Head of caudate nucleus (tissue), 42 donors: ENCODE measurements around the gene IL25.
A peak's percentile ranks its signal among the peaks of the same experiment; 100 is the strongest.

Experiments
- DNase-seq, 42 donors: peaks; one replicate each; pipeline versions ENCODE4 v3.0.0 to v3.0.0-alpha.2; 2020 to 2021; ENCODE audit warnings: mixed read lengths in 7 of 42
- intact Hi-C: fragments of 100-400 bp; cut with DNase I; formaldehyde crosslinking; loops from one replicate; pipeline ENCODE4 v1.15.0; 2022

The IL25 gene

GRCh38 chr14:23351681-23352505, 20.7 kb upstream of the IL25 start:
- intact Hi-C loops, result no loop called here
- DNase-seq, result peak in 33 of 42 donors; percentile 21 to 73 (median 49)

DNA sequence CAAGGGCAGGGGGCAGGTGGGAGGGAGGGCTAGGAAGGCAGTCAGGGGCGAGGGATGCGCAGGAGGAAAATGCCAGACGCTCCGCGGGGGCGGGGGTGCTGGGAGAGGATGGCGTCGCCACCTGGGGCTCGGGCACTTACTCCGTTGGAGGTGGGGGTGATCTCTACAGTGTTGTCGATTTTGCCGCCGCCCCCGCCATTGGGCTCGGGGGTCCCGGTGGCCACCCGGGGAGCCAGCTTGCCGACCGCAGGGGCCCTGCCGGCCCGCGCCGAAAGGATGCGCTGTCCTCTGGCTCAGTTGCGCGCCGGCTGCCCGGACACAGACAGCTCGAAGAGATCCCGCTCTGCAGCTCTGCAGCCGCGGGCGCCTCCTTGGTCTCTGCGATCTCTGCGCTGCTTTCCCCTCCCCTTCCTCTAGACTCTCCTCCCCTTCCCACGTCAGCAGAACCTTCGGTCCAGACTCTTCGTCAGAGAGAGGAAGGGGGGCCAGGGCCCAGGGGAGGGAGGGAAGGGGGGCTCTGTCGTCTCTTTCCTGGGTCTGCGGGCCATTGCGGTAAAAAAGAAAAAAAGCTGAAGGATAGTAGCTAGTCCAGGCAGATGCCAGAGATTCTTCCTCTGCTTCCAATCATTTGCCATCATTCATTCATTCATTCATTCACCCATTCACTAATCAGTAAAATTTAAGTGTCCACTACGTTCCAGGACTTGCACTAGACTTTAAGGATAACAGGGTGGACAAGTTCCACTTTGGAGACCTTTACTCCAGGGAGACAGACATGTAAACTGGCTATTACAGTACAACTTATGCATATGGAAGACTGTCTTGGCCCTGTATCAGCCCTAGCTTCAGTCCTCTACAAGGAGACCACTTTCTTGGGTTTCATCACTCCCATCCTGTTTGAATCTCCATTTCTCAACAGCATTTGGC, 19.8 kb upstream of the IL25 start, which contains the start of gene SLC22A17:
Gene SLC22A17 (minus strand): TSS at position 382 of the 927 bp plus-strand sequence.
- intact Hi-C loops, result no loop called here

DNA sequence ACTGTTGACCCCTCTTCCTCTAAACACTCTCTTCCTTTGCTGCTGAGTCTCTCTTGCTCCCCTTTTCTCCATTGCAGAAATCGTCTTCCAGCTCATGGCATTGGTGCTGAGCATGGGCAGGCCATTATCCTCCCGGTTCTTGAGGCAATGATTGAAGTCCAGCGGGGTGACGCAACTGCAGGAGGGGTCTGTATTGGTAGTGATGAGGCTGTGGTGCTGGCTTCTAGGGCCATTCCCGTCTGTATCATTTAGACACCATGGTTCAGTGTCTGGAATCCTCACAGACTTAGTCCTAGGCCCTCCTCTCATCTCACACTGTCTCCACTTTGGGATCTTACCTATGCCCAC, 19.2 kb upstream of the IL25 start:
- DNase-seq, result peak in 3 of 42 donors; percentile 0 to 28 (median 22)
- intact Hi-C loops, result no loop called here

More for the DNA sequence above, 19.8 kb upstream of the IL25 start, which contains the start of gene SLC22A17:
- peak; percentile 86 to 98 (median 94) for DNase-seq

GRCh38 chr14:23354990-23355389, 17.6 kb upstream of the IL25 start:
- intact Hi-C loops, result no loop called here

DNA sequence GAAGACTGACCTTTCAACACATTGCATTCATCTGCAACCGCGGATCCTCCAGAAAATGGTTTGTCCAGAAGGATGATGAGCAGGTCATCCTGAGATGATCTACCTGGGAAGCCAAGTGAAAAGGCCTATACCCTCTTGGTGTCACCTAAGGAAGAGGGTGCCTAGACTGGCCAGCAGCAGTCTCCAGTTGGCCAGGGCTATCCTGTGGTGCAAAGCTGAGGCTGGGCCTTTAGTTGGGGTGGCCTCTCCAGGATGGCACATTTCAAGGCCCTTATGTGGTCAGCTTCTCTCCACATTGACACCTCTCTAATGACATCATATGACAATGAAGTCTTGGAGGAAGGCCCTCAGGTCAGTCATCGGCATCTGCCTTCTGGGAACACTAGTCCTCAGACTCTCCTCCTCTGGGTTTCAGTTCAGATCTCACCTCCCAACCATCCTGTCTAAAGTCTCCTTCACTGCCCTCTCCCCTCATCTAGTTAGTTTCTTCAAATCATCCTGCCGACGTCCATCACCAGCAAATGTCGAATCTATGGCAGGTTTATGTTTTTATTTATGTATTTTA, 16.7 kb upstream of the IL25 start:
- DNase-seq, result peak in 4 of 42 donors; percentile 0 to 39 (median 26)
- intact Hi-C loops, result no loop called here

More at GRCh38 chr14:23354990-23355389, 17.6 kb upstream of the IL25 start:
- DNase-seq, result peak in 4 of 42 donors; percentile 1 to 23 (median 18)

DNA sequence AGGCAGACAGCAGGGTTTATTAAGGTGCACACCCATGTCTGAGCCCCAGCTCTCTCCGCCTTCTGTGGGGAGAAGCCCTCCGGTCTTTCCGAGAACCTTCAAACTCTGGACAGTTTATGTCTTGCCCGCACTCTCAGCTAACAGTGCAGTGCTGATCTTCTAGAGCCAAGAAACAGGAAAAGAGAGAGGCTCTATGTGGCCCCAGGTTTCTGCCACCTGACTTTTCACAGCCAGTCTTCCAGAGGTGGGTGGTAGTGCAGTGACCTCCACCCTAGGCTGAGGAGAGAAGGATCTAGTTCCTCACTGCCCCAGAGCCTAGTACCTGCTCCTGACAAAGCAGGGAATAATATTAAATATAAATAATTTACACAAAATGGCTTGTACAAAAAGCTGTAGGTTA, 15.9 kb upstream of the IL25 start:
- intact Hi-C loops, result no loop called here

DNA sequence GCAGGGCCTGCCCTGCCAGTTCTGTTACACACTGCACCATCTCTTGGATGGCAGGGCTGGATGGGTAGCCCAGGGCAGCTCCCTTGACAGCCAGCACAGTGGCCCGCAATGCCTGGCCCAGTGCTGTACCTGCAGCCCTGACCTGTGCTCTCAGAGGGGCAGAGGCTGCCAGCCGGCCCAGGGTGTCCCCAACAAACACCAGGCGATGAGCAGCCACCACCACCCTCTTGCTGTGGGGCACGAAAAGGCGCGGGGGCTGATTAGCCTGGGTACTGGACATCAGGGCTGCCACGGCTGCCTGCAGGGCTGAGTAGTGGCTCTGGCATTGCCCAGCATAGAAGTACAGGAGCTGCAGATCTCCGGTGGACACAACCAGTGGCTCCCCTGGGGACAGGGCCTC, 15.3 kb upstream of the IL25 start:
- DNase-seq, result peak in 5 of 42 donors; percentile 1 to 33 (median 11)
- intact Hi-C loops, result no loop called here

More for the DNA sequence above, 15.9 kb upstream of the IL25 start:
- peak in 4 of 42 donors; percentile 4 to 21 (median 8) for DNase-seq

DNA sequence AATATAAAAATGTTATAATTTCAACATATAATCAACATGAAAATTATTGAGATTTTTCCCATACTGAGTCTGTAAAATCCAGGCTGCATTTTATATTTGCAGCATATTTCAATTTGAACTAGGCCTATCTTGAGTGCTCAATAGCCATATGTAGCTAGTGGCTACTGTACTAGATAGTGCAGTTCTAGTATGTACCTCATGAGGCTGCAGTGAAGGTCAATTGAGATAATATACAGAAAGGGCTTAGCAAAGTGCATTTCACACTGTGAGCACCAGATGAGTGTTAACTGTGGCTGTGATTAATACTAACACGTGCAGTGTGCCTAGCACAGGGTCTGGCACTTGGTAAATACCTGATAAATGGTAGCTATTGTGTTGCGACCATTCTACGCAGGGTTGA, 14.6 kb upstream of the IL25 start:
- intact Hi-C loops, result no loop called here

GRCh38 chr14:23358553-23359166, 13.9 kb upstream of the IL25 start:
- intact Hi-C loops, result no loop called here
- peak in 4 of 42 donors; percentile 1 to 27 (median 12) for DNase-seq

More for the DNA sequence above, 14.6 kb upstream of the IL25 start:
- DNase-seq, result no peak

DNA sequence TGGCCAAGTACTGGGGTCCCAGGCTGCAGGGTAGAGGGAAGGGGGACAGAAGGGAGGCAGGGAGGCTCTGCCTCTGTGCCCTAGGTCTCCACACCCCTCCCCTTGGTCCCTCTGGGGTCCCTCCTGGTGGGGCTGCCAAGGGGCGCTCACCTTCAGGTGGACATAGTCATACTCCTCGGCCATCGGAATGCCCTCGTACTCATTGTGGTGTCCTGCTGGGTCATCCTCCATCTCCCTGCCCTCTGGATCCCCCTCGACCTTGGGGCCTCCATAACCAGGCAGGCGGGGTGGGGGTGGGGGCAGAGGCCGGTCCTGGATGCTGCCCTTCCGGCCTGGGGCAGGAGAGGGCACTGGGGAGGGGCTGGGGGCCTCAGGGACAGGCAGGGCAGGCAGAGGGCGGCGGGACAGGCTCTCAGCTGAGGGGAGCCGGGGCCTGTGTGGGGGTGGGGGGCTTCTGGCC, 13.4 kb upstream of the IL25 start:
- intact Hi-C loops, result no loop called here

GRCh38 chr14:23359722-23360447, 12.7 kb upstream of the IL25 start:
- intact Hi-C loops, result loop anchor here (5.0 kb wide), 1 partner anchor 38 kb away; the partner anchor contains the start of gene PABPN1
- DNase-seq, result peak in 4 of 42 donors; percentile 4 to 22 (median 12)

More for the DNA sequence above, 13.4 kb upstream of the IL25 start:
- DNase-seq, result peak in 3 of 42 donors; percentile 0 to 4 (median 4)

- intact Hi-C loops, result loop anchor here (5.0 kb wide), 1 partner anchor 38 kb away; the partner anchor contains the start of gene PABPN1
- peak; percentile 49 to 93 (median 80) for DNase-seq
Measured at GRCh38 chr14:23360496-23360895, 12.1 kb upstream of the IL25 start.

- intact Hi-C loops, result loop anchor here (5.0 kb wide), 1 partner anchor 39 kb away; the partner anchor contains the start of gene PABPN1
- DNase-seq, result peak in 28 of 42 donors; percentile 18 to 83 (median 58)
Measured at GRCh38 chr14:23361320-23361719, 11.3 kb upstream of the IL25 start.

- peak in 2 of 42 donors; percentile 2 to 7 for DNase-seq
- intact Hi-C loops, result loop anchor here (5.0 kb wide), 1 partner anchor 39 kb away; the partner anchor contains the start of gene PABPN1
Measured at GRCh38 chr14:23361763-23362162, 10.8 kb upstream of the IL25 start.

GRCh38 chr14:23362200-23362599, 10.4 kb upstream of the IL25 start:
- peak in 4 of 42 donors; percentile 6 to 29 (median 14) for DNase-seq
- intact Hi-C loops, result loop anchor here (5.0 kb wide), 1 partner anchor 40 kb away; the partner anchor contains the start of gene PABPN1

DNA sequence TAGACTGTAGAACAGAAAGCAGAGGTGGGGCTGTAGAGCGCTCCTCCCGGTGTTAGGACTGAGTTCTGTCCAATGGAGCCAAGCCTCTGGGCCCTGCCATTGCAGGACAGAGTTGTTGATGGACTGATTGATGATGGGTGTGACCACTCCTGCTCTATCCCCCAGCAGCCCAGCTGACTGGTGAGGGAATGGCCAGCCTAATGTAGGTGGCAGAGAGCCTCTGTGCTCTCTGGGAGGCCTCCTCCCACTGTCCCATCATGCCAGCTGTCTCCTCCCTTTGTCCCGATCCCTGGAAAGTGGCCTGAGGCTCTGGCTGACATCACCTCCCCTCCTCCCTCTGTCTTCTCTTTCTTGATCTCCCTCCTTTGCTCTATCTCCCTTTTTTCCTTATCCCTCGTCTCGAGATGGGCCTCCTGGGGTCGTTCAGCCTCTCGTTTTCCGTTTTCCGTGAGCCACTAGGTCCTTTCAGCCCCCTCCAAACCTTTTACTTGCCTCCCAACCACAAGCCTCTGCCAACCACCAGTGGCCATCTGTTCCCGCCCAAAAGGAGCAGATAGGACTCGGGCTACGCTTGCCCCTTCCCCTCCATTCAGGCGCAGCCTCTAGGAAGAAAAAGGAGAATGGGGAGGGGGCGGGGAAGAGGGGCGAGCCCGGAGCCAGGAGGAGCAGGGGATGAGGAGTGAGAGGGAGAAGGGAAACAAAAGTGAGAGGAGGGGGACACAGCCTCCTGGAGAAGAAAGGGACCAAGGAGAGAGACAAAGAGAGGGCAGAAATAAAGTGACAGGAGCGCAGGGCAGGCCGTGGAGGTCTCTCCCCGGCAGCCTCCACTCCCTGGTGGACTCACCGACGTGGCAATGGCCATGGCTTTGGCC, 8.2 kb upstream of the IL25 start:
- intact Hi-C loops, result loop anchor here (5.0 kb wide), 1 partner anchor 42 kb away; the partner anchor contains the start of gene PABPN1
- DNase-seq, result peak; percentile 42 to 90 (median 78)
